Cerebellar nuclear complex (tissue), 1 donor: ENCODE data around the gene PRUNE2.
"Not testable (repeated sequence)": the region's sequence is repeated elsewhere in the genome, so short reads cannot be mapped to it uniquely, and the experiment has no call there.

Experiments used
- DNase-seq, 2 experiments: peaks; one replicate each; lab custom pipeline; 2025; lab: John Stamatoyannopoulos, UW

Gene PRUNE2

DNA sequence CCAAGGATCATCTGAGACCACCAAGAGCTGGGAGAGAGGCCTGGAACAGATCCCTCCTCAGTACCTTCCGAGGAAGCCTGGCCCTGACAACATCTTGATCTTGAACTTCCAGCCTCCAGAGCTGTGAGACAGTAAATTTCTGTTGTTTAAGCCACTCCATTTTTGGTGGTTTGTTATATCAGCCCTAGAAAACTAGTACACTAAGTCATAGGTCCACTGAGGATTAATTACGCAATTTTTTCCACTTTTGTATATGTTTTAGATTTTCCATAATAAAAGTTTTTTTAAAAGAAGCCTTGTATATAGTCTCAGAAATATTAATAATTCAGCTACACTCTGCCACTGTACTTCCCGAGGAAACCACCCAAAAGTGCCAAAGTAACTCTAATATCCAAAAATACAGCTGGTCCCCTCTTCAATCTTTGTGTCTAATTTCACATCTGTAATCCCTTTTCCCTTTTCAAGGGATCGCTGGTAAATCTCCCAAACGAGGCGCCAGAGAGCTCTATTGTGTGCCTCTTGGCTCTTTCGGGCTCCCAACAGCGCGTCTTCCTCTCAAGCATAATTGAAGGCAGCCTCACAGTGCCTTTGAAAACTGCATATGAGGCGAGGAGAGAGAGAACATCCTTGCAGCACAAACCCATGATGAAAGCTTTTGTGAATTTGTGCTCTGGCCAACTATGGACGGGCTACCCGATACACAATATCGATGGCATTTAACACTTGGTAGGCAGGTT lies 32.7 kb downstream of the PRUNE2 start:
- no peak for DNase-seq

DNA sequence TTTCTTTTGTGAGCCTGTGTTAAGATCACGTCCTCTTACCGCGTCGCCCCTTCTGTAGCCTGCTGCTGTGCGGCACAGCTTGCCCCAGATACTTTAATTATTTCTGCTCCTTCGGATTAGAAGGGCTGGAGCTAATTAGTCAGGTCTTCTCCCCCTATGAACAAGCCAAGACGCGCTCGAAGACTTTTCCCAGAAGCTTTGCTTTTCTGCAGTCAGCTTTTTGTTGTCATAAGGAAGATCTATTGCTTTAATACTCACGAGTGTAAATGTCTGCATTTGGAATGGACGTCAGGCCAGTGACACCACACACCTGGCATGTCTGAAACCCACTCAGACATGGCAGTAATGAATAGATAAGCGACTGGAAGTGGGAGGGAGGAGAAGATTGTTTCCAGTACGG lies 37.0 kb downstream of the PRUNE2 start:
- no peak for DNase-seq

DNA sequence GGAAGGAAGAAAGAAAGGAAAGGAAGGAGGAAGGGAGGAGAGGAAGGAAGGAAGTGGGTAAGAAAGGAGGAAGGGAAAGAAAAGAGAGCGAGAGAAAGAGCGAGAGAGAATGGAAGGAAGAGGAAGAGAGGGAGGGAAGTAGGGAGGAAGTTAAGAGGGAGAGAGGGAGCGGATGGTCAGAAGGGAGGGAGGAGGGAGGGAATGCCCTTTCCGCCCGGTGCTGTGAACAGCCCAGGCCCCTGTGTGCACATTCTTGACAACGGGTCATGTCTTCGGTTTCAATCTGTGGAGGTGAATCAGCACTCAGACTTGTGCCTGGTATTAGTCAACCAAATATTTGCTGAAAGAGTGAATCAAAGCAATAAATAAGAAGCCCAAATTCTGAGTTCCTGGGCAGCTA lies 39.2 kb downstream of the PRUNE2 start:
- DNase-seq, result no peak

DNA sequence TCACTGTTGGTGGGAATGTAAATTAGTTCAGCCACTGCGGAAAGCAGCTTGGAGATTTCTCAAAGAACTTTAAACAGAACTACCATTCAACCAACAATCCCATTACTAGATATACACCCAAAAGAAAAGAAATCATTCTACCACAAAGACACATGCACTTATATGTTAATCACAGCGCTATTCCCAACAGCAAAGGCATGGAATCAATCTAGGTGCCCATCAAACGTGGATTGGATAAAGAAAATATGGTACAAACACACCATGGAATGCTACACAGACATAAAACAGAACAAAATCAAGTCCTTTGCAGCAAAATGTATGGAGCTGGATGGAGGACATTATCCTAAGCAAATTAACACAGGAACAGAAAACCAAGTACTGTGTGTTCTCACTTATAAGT lies 42.1 kb downstream of the PRUNE2 start:
- DNase-seq, result no peak

DNA sequence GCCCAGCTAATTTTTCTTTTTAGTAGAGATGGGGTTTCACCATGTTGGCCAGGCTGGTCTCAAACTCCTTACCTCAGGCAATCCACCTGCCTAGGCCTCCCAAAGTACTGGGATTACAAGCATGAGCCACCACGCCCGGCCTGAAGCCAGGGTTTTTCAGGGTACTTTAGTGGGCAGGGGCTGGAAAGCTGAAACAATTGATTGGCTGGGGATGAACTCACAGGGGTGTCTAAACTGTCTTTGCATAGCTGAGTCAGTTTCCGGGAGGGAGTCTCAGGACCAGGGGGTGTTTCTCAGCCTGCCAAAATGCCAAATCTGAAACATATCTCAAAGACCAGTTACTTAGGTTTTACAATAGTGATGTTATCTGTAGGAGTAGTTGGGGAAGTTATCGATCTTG lies 46.1 kb downstream of the PRUNE2 start:
- DNase-seq, result no peak

DNA sequence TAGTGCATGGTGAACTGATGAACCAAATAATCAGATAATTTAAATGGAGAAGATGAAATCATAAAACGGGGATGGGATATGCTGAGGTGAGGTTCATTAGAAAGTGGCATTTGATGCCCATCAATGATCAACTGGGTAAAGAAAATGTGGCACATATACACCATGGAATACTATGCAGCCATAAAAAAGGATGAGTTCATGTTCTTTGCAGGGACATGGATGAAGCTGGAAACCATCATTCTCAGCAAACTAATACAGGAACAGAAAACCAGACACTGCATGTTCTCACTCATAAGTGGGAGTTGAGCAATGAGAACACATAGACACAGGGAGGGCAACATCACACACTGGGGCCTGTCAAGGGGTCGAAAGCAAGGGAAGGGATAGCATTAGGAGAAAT lies 47.7 kb downstream of the PRUNE2 start:
- DNase-seq, result not testable (repeated sequence)

DNA sequence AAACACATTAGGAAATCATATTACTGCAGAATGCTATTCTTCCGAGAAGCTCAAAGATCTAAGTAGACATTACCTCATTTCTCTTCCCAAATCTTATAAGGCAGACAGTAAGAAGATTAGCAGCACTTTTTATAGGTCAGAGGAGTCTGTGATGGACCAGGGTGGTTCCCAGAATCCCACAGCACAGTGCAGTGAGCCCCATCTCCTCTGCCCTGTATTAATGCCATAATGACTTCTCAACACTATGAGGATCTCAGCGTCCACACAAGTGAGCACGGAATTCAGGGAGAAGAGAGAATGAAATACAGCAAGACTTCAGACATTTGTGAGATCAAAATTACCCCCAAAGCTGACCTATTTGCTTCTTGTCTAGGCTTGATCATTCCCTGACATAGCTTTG lies 49.9 kb downstream of the PRUNE2 start:
- no peak for DNase-seq

DNA sequence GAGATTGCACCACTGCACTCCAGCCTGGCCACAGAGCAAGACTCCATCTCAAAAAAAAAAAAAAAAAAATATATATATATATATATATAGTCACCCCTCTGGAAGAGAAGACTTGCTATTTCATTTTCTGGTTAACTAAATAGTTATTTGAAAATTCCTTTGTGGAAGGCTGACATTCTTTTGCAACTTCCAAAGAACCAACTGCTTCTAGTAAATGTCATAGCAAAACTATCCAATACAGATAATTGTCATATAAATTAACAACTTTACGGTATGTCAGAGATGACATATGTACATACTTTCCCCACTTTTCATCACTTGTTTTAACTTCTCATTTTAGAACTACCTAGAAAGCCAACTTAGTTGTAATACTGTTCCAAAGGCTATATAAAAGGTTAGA lies 50.9 kb downstream of the PRUNE2 start:
- no peak for DNase-seq

DNA sequence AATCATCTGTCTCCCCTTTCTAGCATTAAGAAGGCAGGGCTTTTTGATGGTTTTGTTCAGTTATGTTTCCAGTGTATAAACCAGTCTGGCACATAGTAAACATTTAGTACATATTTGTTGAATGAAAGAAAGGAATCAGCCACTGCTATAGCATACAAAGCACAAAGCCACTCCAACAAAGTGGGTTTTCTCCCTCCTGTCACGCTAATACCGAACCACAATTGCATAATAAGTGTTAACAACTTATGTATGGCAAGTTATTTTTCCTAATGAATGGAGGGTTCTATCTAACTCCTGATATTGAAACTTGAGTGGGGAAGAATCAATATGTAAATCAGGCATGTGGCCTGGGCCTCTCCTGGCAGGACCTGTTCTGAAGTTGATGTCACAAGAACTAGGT lies 53.9 kb downstream of the PRUNE2 start:
- no peak for DNase-seq

DNA sequence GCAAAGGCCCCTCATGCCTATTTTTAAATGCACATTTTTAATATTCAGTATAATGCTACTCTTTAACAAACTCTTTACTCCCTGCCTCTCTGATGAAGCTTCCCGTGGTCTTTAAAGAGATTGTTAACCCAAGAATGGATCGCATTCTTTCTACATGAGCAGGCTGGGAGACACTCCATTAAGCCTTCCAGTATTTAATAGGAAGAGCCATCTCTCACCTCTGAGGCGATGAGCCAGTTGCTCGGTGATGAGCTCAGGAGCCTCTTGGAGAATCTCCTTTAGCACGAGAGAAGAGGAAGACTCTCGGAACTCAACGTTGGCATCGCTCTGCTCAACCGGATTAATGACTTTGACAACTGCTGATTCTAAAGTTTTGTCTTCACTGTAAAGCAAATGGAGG lies 59.6 kb downstream of the PRUNE2 start:
- DNase-seq, result no peak

DNA sequence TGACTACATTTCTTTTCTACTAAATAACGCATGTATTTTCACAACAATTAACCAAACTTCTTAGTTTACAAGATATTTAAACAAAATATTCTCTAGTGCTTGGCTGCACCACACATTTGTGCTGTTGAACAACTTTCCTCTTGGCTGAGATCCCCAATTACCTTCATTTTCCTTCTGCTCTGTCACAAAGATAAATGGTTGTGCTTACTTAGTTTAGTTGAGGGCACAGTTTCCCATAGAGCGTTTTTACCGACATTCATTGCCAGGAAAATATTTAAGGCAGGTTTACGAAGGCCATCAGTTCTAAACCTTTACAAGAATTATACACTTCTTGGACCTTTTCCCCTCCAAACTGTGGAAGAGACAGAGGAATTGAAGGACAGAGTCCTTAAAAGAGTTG lies 60.7 kb downstream of the PRUNE2 start:
- DNase-seq, result no peak

DNA sequence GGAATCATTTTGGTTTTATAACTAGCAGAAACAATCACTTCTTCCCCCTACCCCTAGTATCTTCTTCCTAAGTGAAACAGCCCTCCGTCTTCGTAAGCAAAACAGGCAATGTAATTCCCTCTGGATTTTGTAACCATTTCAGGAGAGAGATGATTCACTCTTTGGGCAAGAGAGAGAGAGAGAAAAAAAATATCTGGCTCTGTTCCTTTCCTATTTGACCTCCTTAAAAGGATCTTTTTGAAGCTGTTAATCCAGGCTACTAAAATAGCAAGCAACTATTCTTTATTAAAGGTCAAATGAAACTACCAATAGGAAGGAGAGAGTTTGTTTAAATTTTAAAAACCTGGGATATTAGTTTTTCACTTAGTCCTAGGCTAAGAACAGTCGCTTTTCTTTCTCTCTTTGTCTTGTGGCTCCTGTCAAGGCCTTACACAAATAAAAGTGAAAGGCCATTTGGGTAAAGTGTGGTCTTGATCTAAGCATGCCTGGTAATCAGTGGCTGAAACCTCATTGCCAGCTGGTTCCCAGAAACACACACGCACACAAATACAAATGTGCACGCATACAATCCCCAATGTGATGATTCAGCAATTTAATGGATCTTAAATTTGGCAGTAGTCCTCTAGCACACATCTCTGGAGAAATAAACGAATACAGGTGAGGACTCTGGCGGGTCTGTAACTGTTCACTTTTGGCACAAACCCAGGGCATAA lies 70.2 kb downstream of the PRUNE2 start:
- DNase-seq, result no peak

DNA sequence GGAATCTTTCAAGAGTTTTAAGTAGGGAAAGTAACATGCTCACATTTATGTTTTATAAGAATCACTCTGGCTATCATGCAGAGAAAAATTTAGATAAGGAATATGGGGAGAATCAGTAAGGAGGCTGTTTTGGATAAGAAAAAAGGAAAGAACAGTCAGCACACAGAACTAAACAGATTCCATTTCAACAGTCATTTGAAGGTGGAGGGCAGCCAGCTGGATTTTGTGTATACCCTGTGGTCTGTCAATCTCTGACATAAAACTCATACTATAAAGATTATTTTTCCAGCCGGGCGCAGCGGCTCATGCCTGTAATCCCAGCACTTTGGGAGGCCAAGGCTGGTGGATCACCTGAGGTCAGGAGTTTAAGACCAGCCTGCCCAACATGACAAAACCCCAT lies 77.5 kb downstream of the PRUNE2 start:
- no peak for DNase-seq

DNA sequence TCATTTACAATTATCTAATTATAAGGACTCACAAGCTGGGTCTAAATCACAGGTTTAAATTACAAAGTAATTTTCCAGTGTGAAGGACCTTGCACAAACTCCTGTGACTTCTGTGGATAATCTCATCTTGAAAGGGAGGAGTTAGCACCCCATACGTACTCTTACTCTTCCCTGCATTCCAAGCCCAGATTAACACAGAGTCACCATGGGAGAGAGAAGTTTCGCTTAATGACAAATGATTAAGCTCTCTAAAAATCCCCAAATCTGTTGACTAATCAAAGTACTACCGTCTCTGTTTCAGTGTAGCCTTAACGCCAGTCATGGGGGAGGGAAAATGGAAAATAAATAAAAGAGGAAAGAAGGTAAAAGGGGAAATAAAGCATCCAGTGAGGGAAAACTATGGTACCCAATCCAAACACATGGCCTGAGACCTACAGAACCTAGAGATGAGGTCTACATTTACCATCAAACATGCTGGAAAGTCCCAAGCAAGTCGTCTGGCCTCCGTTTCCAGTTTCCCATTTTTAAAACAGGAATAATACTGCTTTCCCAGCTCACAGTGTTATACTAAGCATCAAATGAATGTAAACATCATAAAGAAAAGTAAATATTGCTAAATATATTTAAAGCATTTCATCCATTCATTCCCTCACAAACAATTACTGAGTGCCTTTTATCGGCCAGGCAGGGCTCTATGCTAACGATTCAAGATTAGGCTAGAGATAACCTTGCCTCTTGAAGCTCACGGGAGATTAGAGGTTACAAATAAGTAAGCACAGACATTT lies 78.4 kb downstream of the PRUNE2 start:
- no peak for DNase-seq

DNA sequence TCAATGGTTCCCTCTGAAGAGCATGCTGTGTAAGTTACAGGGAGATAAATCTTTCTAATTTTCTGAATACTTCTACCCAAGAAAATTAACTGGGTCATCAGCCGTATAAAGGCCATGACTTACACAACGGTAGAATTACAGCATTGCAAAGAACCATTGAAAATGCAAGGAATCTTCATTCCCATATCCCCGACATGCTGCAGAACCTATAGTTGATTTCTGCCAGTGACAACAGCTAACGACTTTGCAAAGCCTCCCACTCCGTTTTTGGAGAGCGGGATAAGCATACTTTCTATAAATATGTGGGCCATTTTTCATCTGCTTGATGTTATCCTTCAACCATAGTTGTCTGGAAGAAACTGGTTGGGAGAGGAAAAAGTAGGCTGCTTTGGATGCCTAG lies 85.5 kb downstream of the PRUNE2 start:
- no peak for DNase-seq

DNA sequence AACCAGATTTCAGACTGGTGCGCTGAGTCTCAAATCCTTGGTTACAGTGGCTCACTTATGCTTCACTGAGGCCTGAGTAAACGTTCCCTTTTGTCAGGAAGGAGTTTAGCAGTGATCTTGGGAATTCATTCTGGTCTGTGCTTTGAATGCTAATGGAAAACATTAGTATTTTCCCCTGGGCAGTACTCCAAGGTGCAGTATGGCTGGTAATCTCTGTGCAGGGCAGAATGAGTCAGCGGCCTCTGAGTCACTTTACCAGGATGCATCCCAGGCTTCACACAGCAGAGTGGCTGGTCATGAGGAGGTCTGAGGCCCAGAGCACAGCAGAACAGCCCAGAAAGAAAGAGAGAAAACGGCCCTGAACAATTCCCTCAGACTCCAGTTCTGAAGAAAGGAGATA lies 87.6 kb downstream of the PRUNE2 start:
- DNase-seq, result no peak

DNA sequence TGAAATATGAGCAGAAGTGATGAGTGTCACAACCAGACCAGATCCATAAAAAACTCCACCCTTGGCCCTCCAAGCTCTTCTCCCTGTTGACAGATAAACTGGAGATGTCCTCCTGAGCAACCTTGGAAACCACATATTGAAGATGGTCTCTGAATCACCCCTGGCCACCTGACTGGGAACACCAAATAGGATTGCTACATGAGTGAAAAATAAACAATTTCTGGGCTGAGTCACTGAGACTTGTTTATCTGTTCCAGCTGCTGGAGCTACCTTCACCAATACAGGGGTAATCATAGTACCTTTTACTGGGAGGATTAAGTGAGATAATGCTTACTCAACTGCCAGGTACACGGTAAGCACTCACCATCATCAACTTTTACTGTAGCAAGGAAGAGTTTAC lies 88.4 kb downstream of the PRUNE2 start:
- no peak for DNase-seq

DNA sequence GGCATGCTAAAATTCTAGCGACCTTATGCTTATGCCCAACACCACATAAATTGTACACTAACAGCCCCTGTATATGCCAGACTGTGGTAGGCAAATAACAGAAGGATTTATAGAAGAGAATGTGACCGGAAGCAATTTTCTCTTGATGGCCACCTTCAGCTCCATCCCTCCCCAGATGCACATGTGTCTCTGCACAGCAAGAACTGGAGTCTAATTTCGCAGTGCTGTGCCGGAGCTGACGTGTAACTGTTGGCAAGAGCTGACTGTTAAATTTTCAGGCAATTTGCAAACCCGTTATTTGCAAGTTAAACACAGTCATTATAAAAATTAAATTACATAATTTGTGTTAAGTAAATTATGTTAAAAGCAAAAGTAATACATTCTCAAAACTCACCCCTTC lies 93.3 kb downstream of the PRUNE2 start:
- no peak for DNase-seq

DNA sequence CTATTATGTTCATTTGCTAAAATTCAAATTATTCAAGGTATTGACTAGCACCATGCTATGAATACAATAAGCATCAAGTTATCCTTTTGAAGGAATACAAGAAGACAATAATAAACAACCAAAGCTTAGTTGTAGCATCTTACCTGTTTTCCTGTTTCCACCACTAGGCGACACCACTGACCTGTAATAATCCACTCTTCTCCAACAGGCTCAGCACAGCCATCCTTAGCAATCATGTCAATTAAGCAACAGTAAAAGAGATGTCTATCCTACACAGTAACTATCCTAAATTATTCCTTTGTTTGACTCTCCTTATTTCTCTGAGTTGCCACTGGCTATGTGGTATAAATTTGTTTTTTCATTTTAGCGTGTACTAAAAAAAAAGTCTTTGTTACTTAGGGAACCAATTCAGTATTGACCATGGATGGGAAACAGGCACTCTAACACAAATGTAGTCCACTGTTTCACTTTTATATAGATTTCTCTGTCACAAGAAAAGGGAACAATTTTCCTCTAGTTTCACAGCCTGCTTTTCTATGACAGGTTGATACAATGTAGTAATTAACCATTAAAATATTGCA lies 95.4 kb downstream of the PRUNE2 start:
- no peak for DNase-seq

DNA sequence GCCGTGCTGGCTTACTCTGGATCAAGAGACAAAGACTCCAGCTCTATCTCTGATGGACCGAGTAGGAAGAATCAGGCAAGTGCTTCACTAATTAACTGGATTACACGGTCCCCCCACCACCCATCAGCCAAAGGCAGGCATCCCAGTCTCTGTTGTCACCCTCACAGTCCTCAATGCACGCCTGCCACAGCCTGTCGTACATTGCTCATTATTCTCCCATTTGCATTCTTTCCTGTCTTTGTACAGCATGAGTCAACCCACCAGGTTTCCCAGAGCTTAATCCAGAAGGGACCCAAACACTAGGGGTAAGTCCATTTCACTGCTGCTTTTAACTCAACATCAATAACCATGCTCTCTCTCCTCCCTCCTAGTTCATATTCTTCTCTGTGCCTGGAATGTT lies 97.3 kb downstream of the PRUNE2 start:
- DNase-seq, result no peak

DNA sequence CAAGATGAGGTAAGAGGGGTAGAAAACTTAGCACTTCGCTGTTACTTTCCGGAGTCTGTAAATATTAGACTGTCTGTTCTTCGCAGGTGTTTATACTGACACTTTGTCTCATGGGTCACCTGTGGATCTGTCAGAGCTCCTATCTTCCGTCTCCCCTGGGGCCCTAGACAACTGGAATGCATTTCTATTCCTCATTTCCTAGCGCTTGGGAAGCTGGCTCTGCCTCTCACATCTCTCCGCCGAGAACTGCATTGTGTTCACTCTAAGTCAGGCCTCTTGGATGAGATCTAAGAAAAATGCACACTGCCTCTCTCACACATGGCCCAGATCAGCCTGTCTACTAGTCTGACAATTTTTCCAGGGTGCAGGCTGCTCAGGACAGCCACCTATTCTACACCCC lies 102.2 kb downstream of the PRUNE2 start:
- DNase-seq, result no peak

DNA sequence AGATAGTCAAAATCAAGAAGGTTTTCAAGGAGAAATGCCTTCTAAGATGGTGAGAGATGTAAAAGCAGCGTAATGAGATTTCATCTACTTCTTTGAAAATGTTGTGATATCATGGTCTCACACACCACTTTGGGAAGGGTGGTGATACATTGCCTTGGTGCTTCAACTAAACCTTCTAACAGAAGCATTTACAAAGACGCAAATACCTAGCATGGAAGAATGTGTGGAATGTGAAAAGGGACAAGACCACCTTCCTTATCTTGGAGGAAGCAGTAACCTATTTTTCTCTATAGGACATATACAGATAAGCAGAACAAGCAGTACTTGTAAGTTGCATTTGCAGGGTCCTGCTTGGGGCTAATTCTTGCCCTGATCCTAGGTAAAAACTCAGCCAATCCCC lies 102.8 kb downstream of the PRUNE2 start:
- no peak for DNase-seq

DNA sequence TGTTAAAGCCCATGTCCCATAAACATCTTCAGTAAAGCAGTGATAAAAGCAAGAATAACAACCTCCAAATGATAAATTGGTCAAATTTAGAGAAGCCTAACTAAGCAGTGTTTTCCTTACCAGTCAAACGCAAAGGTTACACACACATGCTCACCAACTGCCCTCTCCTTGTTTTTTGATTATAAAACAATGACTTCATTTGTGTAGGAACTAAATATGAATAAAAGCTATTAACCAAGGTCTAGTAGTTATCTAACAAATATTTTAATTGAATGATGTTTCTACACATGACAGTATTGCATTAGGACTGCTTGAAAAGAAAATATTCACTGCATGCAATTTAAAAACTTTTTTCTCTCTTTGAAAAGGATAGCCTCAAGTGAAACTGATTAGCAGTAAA lies 105.0 kb downstream of the PRUNE2 start:
- DNase-seq, result no peak
